IMR-90 (cell line): ENCODE data around the gene PSMG4. TPM values are rescaled to one million over a fixed set of nuclear protein-coding genes. Genes with fewer than 3 reads are reported as not detected.

ENCODE experiments used
- ATAC-seq: fragments of 200-7000 bp; cut with Tn5 transposase; 2 replicates; pipeline ENCODE4 v1.9.1; 2020; ENCODE audit warnings: low read depth, mild to moderate bottlenecking, moderate library complexity
- BruUV-seq: library from RNA; stranded (reverse); fragments of 400-500 nt; replicated peaks from 2 replicates; lab custom pipeline; 2021; lab: Mats Ljungman, UMichigan
- CTCF ChIA-PET: fragments of 300-600 bp; formaldehyde crosslinking; extraction: SDS; loops from one replicate; lab custom pipeline; 2021; ENCODE audit warnings: antibody characterized with exemption; lab: Yijun Ruan, JAX
- POLR2A ChIA-PET: fragments of 300-600 bp; sonication (Branson Sonifier 250); formaldehyde crosslinking; loops from one replicate; lab custom pipeline; 2022; ENCODE audit warnings: antibody characterized with exemption; ENCODE audit not compliant: unreplicated experiment; lab: Charles Lee
- DNase-seq: peaks from one replicate; pipeline ENCODE4 v3.0.0; 2013
- H2AFZ ChIP-seq: replicated peaks from 2 replicates; pipeline ENCODE3; 2013; ENCODE audit warnings: low read length, mild to moderate bottlenecking; ENCODE audit not compliant: poor library complexity
- H2AK5ac ChIP-seq: 2 replicates; pipeline ENCODE4 v1.6.1; 2013; ENCODE audit warnings: low read depth, low read length, inconsistent platforms
- H2AK9ac ChIP-seq: replicated peaks from 2 replicates; pipeline ENCODE3; 2013; ENCODE audit warnings: mild to moderate bottlenecking, low read depth, low read length, moderate library complexity; ENCODE audit not compliant: poor library complexity
- H2BK120ac ChIP-seq: 2 replicates; pipeline ENCODE4 v1.6.1; 2013; ENCODE audit warnings: low read depth, low read length, inconsistent platforms
- H2BK15ac ChIP-seq: 3 replicates; pipeline ENCODE4 v1.6.1; 2013; ENCODE audit warnings: low read depth, low read length, inconsistent platforms
- H2BK20ac ChIP-seq: 2 replicates; pipeline ENCODE4 v1.6.1; 2013; ENCODE audit warnings: low read depth, mild to moderate bottlenecking, inconsistent platforms, low read length, moderate library complexity
- H2BK5ac ChIP-seq: 2 replicates; pipeline ENCODE4 v1.6.1; 2013; ENCODE audit warnings: mild to moderate bottlenecking, low read depth, low read length, inconsistent platforms; ENCODE audit not compliant: poor library complexity, severe bottlenecking
- H3K14ac ChIP-seq: replicated peaks from 2 replicates; pipeline ENCODE4 v1.6.1; 2013; ENCODE audit warnings: low read depth, low read length, inconsistent platforms
- H3K18ac ChIP-seq: 2 replicates; pipeline ENCODE4 v1.6.1; 2013; ENCODE audit warnings: low read depth, low read length, control low read depth
- H3K23ac ChIP-seq: 2 replicates; pipeline ENCODE4 v1.6.1; 2013; ENCODE audit warnings: low read depth, low read length, inconsistent platforms
- H3K27ac ChIP-seq: 2 replicates; pipeline ENCODE4 v1.5.1; 2013; ENCODE audit warnings: mild to moderate bottlenecking, control low read depth, low read length; ENCODE audit not compliant: insufficient read depth
- H3K27me3 ChIP-seq: 2 replicates; pipeline ENCODE4 v1.6.1; 2013; ENCODE audit warnings: low read length; ENCODE audit not compliant: control insufficient read depth, insufficient read depth
- H3K36me3 ChIP-seq: 2 replicates; pipeline ENCODE4 v1.6.1; 2013; ENCODE audit warnings: low read length, mixed read lengths; ENCODE audit not compliant: control insufficient read depth, insufficient read depth
- H3K4ac ChIP-seq: 2 replicates; pipeline ENCODE4 v1.6.1; 2013; ENCODE audit warnings: low read depth, low read length, inconsistent platforms
- H3K4me1 ChIP-seq: 2 replicates; pipeline ENCODE4 v1.6.1; 2013; ENCODE audit warnings: low read length, mixed read lengths; ENCODE audit not compliant: control insufficient read depth, insufficient read depth
- H3K4me2 ChIP-seq: 2 replicates; pipeline ENCODE4 v1.6.1; 2013; ENCODE audit warnings: low read depth, mild to moderate bottlenecking, control low read depth, low read length, moderate library complexity
- H3K4me3 ChIP-seq: 2 replicates; pipeline ENCODE4 v1.5.1; 2013; ENCODE audit warnings: low read depth, mild to moderate bottlenecking, control low read depth, low read length, moderate library complexity; ENCODE audit not compliant: insufficient read depth
- H3K56ac ChIP-seq: 2 replicates; pipeline ENCODE4 v1.6.1; 2013; ENCODE audit warnings: low read length, inconsistent platforms; ENCODE audit not compliant: insufficient read depth; ENCODE audit errors: extremely low read depth
- H3K79me1 ChIP-seq, 2 experiments: 2 replicates each; pipeline ENCODE4 v1.6.1; 2013; ENCODE audit warnings: low read length in 2 of 2, inconsistent platforms in 1 of 2, low read depth in 1 of 2
- H3K9ac ChIP-seq: 2 replicates; pipeline ENCODE4 v1.6.1; 2013; ENCODE audit warnings: low read depth, low read length, control low read depth
- H3K9me1 ChIP-seq: 2 replicates; pipeline ENCODE4 v1.6.1; 2013; ENCODE audit warnings: low read length, inconsistent platforms; ENCODE audit not compliant: insufficient read depth
- H3K9me3 ChIP-seq: 2 replicates; pipeline ENCODE4 v1.6.1; 2013; ENCODE audit warnings: low read length; ENCODE audit not compliant: control insufficient read depth, insufficient read depth
- H4K20me1 ChIP-seq: 2 replicates; pipeline ENCODE4 v1.6.1; 2013; ENCODE audit warnings: low read length, inconsistent platforms; ENCODE audit not compliant: insufficient read depth
- H4K5ac ChIP-seq: 2 replicates; pipeline ENCODE4 v1.6.1; 2013; ENCODE audit warnings: mild to moderate bottlenecking, low read depth, low read length, control low read depth
- H4K8ac ChIP-seq, 2 experiments: 2 replicates each; pipeline ENCODE4 v1.6.1; 2013; ENCODE audit warnings: low read depth in 2 of 2, low read length in 2 of 2, control low read depth in 1 of 2, inconsistent platforms in 1 of 2
- H4K91ac ChIP-seq: 2 replicates; pipeline ENCODE4 v1.6.1; 2013; ENCODE audit warnings: low read depth, low read length, inconsistent platforms; ENCODE audit not compliant: insufficient read depth
- BHLHE40 ChIP-seq: fragments of 150-350 bp; IDR thresholded peaks from 2 replicates; pipeline ENCODE4 v1.6.1; 2016; ENCODE audit warnings: mild to moderate bottlenecking, low read depth, low read length
- CEBPB ChIP-seq: IDR thresholded peaks from 2 replicates; pipeline ENCODE4 v1.6.1; 2012; ENCODE audit warnings: low read depth, low read length, improper control_type of control experiment
- CHD1 ChIP-seq: IDR thresholded peaks from 2 replicates; pipeline ENCODE4 v1.6.1; 2012; ENCODE audit warnings: low read depth, low read length, improper control_type of control experiment
- FOS ChIP-seq: fragments of 150-350 bp; IDR thresholded peaks from 2 replicates; pipeline ENCODE4 v1.6.1; 2016; ENCODE audit warnings: low read depth, low read length
- MAFK ChIP-seq: IDR thresholded peaks from 2 replicates; pipeline ENCODE4 v1.6.1; 2012; ENCODE audit warnings: low read depth, low read length, improper control_type of control experiment
- MAZ ChIP-seq: IDR thresholded peaks from 2 replicates; pipeline ENCODE4 v1.6.1; 2012; ENCODE audit warnings: low read depth, mild to moderate bottlenecking, low read length, improper control_type of control experiment, moderate library complexity, borderline replicate concordance
- MXI1 ChIP-seq: IDR thresholded peaks from 2 replicates; pipeline ENCODE4 v1.6.1; 2012; ENCODE audit warnings: low read depth, mild to moderate bottlenecking, low read length, moderate library complexity, borderline replicate concordance
- NFE2L2 ChIP-seq: fragments of 150-350 bp; IDR thresholded peaks from 2 replicates; pipeline ENCODE4 v1.6.1; 2016; ENCODE audit warnings: low read depth, mild to moderate bottlenecking, low read length
- POLR2A ChIP-seq: IDR thresholded peaks from 2 replicates; pipeline ENCODE4 v1.6.1; 2012; ENCODE audit warnings: mild to moderate bottlenecking, low read depth, low read length
- RAD21 ChIP-seq: IDR thresholded peaks from 2 replicates; pipeline ENCODE4 v1.6.1; 2012; ENCODE audit warnings: low read length, improper control_type of control experiment
- RCOR1 ChIP-seq: IDR thresholded peaks from 2 replicates; pipeline ENCODE4 v1.6.1; 2012; ENCODE audit warnings: mild to moderate bottlenecking, low read length, improper control_type of control experiment; ENCODE audit not compliant: insufficient replicate concordance
- RFX5 ChIP-seq: IDR thresholded peaks from 2 replicates; pipeline ENCODE4 v1.8.0; 2012; ENCODE audit warnings: low read depth, mild to moderate bottlenecking, low read length, moderate library complexity
- WGBS, 2 experiments: methylation state at CpG; one replicate each; pipeline versions ENCODE4 v1.1.5 to v1.1.7; 2013; ENCODE audit warnings: missing lambda C conversion rate in 2 of 2; ENCODE audit not compliant: insufficient read length in 1 of 2; ENCODE audit errors: extremely low coverage in 2 of 2; 5-methylcytosine and 5-hydroxymethylcytosine counted together
- dilution Hi-C: fragments of 300-500 bp; cut with HindIII; formaldehyde crosslinking; loops from one replicate; pipeline ENCODE4 v1.14.3; 2018; ENCODE audit warnings: low sequenced_read_pairs; ENCODE audit not compliant: unreplicated experiment
- in situ Hi-C: fragments of 300-500 bp; cut with MboI; formaldehyde crosslinking; loops from 3 replicates; pipeline ENCODE4 v1.14.3; 2019; ENCODE audit warnings: low sequenced_read_pairs, inconsistent platforms, mixed read lengths
- intact Hi-C: fragments of 100-400 bp; cut with micrococcal nuclease; formaldehyde crosslinking; loops from 2 replicates; pipeline ENCODE4 v1.10.0; 2022
- polyA plus RNA-seq, 3 experiments: library from polyadenylated mRNA; depleted of rRNA; stranded (reverse); fragments of >200 nt; gene quantifications; 2 replicates each; pipeline ENCODE4 v1.2.3, GENCODE V29; 2012; ENCODE audit warnings: low replicate concordance in 1 of 3
- total RNA-seq: library from RNA; depleted of rRNA; stranded (reverse); fragments of >200 nt; gene quantifications from 2 replicates; pipeline ENCODE4 v1.2.3, GENCODE V29; 2012
- TF ChIP-seq, protein P1 (sequence below): fragments of 150-350 bp; IDR thresholded peaks from 2 replicates; pipeline ENCODE4 v1.6.1; 2016; ENCODE audit warnings: low read depth, mild to moderate bottlenecking, low read length, moderate library complexity, borderline replicate concordance
- TF ChIP-seq, protein P2 (sequence below): fragments of 150-350 bp; IDR thresholded peaks from 2 replicates; pipeline ENCODE4 v1.6.1; 2017; ENCODE audit warnings: mild to moderate bottlenecking, antibody characterized with exemption, low read length, low read depth

PSMG4 gene
- total and polyA plus RNA-seq, 2 of the 4 experiments (the other 2 are of a cell fraction), result 5.6 to 13.4 TPM

DNA sequence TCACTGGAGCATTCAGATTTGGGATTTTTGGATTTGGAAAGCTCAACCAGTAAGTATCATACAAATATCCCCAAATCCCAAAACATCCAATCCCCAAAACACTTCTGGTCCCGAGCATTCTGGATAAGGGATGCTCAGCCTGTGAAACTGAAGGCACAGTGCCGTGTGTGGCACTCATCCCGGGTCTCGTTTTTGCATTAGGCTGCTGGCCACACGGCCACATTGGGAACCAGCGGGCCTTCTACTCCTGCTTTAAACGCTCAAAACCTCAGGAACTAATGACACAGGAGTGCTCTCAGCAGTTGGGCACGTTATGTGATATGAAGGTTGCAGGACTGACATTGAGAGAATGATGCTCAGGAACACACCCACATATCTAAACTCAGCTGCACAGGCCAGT, 35.6 kb downstream of the PSMG4 start (continued):
- TF ChIP-seq, protein P1, sequence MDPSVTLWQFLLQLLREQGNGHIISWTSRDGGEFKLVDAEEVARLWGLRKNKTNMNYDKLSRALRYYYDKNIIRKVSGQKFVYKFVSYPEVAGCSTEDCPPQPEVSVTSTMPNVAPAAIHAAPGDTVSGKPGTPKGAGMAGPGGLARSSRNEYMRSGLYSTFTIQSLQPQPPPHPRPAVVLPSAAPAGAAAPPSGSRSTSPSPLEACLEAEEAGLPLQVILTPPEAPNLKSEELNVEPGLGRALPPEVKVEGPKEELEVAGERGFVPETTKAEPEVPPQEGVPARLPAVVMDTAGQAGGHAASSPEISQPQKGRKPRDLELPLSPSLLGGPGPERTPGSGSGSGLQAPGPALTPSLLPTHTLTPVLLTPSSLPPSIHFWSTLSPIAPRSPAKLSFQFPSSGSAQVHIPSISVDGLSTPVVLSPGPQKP, result no peak

DNA sequence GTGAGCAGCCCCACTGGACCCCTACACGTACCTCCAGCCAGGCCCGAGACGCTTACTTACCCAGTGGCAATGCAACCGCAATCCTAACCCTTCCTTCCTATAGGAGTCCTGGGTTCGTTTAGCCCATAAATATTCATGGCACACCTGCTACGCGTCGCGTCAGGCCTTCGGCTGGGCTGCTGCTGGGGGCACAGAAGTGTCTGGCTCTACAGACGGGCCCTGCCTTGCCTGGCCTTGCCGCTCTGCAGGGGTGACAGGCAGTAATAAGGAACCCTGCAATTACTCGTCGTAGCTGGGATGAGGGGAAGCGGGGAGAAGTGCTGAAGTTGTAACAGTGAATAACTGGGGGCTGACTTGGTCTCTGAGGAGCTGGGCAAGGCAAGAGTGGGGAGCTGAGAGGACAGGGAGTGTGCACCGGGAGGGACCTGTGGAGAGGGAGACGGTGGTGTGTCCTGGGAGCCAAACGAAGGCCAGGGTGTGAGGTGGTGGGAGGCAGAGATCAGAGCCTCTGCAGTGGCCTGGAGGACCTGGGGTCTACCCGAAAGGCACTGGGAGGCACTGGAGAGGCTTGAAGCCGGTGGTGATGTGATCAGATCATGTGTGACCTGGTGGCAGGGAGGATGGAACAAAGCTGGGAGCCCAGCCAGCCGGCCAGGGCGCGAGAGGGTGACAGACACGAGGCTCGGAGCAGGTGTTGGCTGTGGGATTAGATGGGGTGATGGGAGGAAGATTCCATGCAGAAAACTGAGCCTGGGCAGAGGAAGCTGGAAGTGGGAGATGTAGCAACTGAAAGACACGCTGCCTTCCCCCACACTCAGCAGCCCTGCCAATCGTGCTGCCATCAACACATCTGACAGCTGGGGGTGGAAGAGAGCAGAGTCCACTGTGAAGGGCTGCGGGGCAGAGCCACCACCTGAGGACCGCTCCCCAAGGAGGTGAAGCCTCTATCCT, 36.4 kb downstream of the PSMG4 start:
- DNase-seq (no peak), ATAC-seq (no peak)
- peaks cover 18% of the 10 kb centered on the region for H3K27me3 ChIP-seq
- no peaks in the 10 kb centered on the region for H4K20me1 ChIP-seq
- H3K4me1 ChIP-seq, result no peaks in the 10 kb centered on the region
- ChIA-PET POLR2A (no interaction called here), CTCF (no interaction called here)
- H4K5ac ChIP-seq, result no peak overlapping the region
- H2BK5ac ChIP-seq, result no peak overlapping the region
- H3K4me2 ChIP-seq, result no peak overlapping the region
- H4K8ac ChIP-seq, result no peak overlapping the region
- no peak overlapping the region for H2BK120ac ChIP-seq
- no peak overlapping the region for H4K91ac ChIP-seq
- H3K9me3 ChIP-seq, result no peaks in the 10 kb centered on the region
- WGBS, 2 experiments, result 70% methylated on average over 9 of the region's 29 CpGs; no CpG with 5 or more reads in 1 of the 2 experiments
- no peak overlapping the region for H2AK5ac ChIP-seq
- H2BK20ac ChIP-seq, result no peak overlapping the region
- no peak overlapping the region for H3K27ac ChIP-seq
- H3K9me1 ChIP-seq, result no peaks in the 10 kb centered on the region
- no TSS peak for BruUV-seq
- H3K79me1 ChIP-seq, result no peaks in the 10 kb centered on the region
- intact Hi-C loops, result no loop called here
- H3K4ac ChIP-seq, result no peak overlapping the region
- no peak overlapping the region for H3K56ac ChIP-seq
- no peak overlapping the region for H2BK15ac ChIP-seq
- no peak overlapping the region for H3K4me3 ChIP-seq
- in situ Hi-C loops, result no loop called here
- H3K36me3 ChIP-seq, result no peaks in the 10 kb centered on the region
- no peak overlapping the region for H3K14ac ChIP-seq
- H2AK9ac ChIP-seq, result no peak overlapping the region
- dilution Hi-C loops, result no loop called here
- H2AFZ ChIP-seq, result no peak overlapping the region
- no peak overlapping the region for H3K18ac ChIP-seq
- H3K9ac ChIP-seq, result no peak overlapping the region
- H3K23ac ChIP-seq, result no peak overlapping the region
- TF ChIP-seq POLR2A, result no peak
- no peak for TF ChIP-seq CEBPB
- no peak for TF ChIP-seq NFE2L2
- TF ChIP-seq RCOR1, result no peak
- TF ChIP-seq, protein P2, sequence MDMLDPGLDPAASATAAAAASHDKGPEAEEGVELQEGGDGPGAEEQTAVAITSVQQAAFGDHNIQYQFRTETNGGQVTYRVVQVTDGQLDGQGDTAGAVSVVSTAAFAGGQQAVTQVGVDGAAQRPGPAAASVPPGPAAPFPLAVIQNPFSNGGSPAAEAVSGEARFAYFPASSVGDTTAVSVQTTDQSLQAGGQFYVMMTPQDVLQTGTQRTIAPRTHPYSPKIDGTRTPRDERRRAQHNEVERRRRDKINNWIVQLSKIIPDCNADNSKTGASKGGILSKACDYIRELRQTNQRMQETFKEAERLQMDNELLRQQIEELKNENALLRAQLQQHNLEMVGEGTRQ, result no peak
- TF ChIP-seq MAFK, result no peak
- TF ChIP-seq FOS, result no peak
- TF ChIP-seq RFX5, result no peak
- TF ChIP-seq CHD1, result no peak
- TF ChIP-seq RAD21, result no peak
- no peak for TF ChIP-seq MXI1
- TF ChIP-seq MAZ, result no peak
- no peak for TF ChIP-seq BHLHE40
